Measurements from ENCODE around the gene CPSF4L.

CPSF4L gene

DNA sequence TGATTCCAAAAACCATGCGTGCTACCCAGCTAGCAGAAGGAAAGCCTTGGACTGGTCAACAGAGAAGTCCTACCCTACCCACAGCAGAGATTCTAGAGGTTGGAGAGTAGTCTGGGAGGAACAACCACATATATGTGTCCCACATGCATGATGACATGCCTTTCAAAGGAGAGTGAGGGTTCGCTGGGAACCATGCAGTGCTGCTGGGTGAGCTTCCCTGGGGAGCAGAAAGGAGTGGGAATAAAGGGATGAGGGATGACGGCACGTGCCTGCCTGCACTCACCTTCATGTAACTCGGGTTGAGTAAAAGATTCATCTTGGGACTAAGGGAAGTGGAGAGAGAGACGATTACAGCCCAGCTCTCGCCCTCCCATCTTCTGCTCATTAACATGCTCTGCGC is 9.8 kb downstream of the CPSF4L start:
- H3K27me3 ChIP-seq (ENCODE audit: insufficient read depth, poor library complexity, severe bottlenecking): no peaks in the 10 kb centered on the region
- H3K27ac ChIP-seq (replicated peaks): no peak overlapping the region
- H3K4me3 ChIP-seq (replicated peaks; ENCODE audit: insufficient read depth, low read length): no peak overlapping the region
- TF ChIP-seq, protein P1, sequence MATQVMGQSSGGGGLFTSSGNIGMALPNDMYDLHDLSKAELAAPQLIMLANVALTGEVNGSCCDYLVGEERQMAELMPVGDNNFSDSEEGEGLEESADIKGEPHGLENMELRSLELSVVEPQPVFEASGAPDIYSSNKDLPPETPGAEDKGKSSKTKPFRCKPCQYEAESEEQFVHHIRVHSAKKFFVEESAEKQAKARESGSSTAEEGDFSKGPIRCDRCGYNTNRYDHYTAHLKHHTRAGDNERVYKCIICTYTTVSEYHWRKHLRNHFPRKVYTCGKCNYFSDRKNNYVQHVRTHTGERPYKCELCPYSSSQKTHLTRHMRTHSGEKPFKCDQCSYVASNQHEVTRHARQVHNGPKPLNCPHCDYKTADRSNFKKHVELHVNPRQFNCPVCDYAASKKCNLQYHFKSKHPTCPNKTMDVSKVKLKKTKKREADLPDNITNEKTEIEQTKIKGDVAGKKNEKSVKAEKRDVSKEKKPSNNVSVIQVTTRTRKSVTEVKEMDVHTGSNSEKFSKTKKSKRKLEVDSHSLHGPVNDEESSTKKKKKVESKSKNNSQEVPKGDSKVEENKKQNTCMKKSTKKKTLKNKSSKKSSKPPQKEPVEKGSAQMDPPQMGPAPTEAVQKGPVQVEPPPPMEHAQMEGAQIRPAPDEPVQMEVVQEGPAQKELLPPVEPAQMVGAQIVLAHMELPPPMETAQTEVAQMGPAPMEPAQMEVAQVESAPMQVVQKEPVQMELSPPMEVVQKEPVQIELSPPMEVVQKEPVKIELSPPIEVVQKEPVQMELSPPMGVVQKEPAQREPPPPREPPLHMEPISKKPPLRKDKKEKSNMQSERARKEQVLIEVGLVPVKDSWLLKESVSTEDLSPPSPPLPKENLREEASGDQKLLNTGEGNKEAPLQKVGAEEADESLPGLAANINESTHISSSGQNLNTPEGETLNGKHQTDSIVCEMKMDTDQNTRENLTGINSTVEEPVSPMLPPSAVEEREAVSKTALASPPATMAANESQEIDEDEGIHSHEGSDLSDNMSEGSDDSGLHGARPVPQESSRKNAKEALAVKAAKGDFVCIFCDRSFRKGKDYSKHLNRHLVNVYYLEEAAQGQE (IDR thresholded peaks at IDR 0.05; ENCODE audit: insufficient replicate concordance, low read depth): no peak
- no peak for TF ChIP-seq SPI1 (IDR thresholded peaks at IDR 0.05; ENCODE audit: borderline replicate concordance, low read depth)
- TF ChIP-seq POLR2AphosphoS5 (IDR thresholded peaks at IDR 0.05; ENCODE audit: low read depth): no peak
- no peak for TF ChIP-seq GABPA (IDR thresholded peaks at IDR 0.05; ENCODE audit: low read depth)
- TF ChIP-seq CTCF (IDR thresholded peaks at IDR 0.05; ENCODE audit: insufficient read depth, low read length): no peak
- no peak for DNase-seq (ENCODE audit: low read depth in 1 of 2, low spot score in 1 of 2)

DNA sequence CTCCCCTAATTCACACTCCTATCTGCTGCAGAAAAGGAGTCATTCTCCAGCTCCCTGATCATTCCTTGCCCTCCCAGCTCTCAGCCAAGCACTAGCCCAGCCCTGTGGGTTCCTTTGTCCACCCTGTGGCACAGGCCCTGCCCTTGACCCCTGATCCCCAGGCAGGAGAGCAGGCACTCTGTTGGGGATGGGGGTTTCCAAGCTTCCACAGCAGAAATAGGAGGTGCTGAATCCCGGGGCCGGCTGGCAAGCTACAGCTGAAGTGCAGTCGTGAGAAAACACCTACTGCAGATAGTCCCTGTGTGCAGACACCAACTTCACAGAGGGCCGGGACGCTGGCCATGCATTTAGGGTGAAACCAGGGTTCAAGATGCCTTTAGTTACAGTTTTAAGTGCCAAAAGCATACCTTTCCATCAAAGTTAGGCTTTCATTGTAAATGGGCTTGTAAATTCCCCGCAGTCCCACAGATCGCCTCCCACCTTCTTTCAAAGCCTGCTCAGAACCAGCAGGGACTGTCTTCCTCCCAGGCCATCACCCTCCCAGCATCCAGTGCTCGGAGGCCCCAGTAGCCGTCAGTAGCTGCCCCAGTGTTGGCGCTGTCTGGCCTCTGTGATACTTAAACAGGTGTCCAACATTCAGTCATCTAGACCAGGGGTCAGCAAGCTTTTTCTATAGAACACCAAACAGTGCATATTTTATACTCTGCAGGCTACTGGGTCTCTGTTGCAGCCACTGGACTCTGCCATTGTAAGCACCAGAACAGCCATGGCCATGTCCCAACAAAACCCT is 10.6 kb downstream of the CPSF4L start:
- no peak for DNase-seq (ENCODE audit: low read depth in 1 of 2, low spot score in 1 of 2)
- no peak overlapping the region for H3K27ac ChIP-seq (replicated peaks)
- no peak overlapping the region for H3K4me3 ChIP-seq (replicated peaks; ENCODE audit: insufficient read depth, low read length)
- TF ChIP-seq SPI1 (IDR thresholded peaks at IDR 0.05; ENCODE audit: borderline replicate concordance, low read depth) (no peak), GABPA (IDR thresholded peaks at IDR 0.05; ENCODE audit: low read depth) (no peak), CTCF (IDR thresholded peaks at IDR 0.05; ENCODE audit: insufficient read depth, low read length) (no peak), POLR2AphosphoS5 (IDR thresholded peaks at IDR 0.05; ENCODE audit: low read depth) (no peak)
- TF ChIP-seq, protein P1 (IDR thresholded peaks at IDR 0.05; ENCODE audit: insufficient replicate concordance, low read depth): no peak
- no peaks in the 10 kb centered on the region for H3K27me3 ChIP-seq (ENCODE audit: insufficient read depth, poor library complexity, severe bottlenecking)

DNA sequence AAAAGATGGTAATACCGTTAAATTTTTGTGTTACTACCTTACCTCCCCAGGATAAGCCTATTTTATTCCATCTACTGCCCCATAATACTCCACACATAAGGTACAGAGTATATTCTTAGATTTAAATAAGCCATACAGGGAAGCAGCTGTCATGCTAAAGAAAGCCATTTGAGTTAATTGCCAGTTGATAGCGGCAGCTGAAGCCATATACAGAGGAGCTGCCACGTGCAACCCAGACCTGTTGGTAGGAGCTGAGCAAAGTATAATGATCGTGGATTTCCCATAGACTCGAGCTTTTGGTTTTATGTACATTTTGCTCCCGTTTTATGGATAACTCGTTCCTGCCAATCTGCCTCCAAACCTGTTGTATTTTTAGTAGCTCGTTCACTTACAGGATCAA is 12.0 kb downstream of the CPSF4L start:
- no peaks in the 10 kb centered on the region for H3K27me3 ChIP-seq (ENCODE audit: insufficient read depth, poor library complexity, severe bottlenecking)
- no peak for DNase-seq (ENCODE audit: low read depth in 1 of 2, low spot score in 1 of 2)
- no peak overlapping the region for H3K4me3 ChIP-seq (replicated peaks; ENCODE audit: insufficient read depth, low read length)
- no peak overlapping the region for H3K27ac ChIP-seq (replicated peaks)
- no peak for TF ChIP-seq POLR2AphosphoS5 (IDR thresholded peaks at IDR 0.05; ENCODE audit: low read depth)
- TF ChIP-seq SPI1 (IDR thresholded peaks at IDR 0.05; ENCODE audit: borderline replicate concordance, low read depth): no peak
- TF ChIP-seq, protein P1 (IDR thresholded peaks at IDR 0.05; ENCODE audit: insufficient replicate concordance, low read depth): no peak
- TF ChIP-seq CTCF (IDR thresholded peaks at IDR 0.05; ENCODE audit: insufficient read depth, low read length): no peak
- no peak for TF ChIP-seq GABPA (IDR thresholded peaks at IDR 0.05; ENCODE audit: low read depth)

Measured in HL-60 (cell line).